Panc1 (cell line): ENCODE results near the gene CDK5RAP2. TPM values are rescaled to one million over a fixed set of nuclear protein-coding genes. Genes with fewer than 3 reads are reported as not detected.

ENCODE experiments used
- ATAC-seq: fragments of 200-7000 bp; cut with Tn5 transposase; 2 replicates; pipeline ENCODE4 v1.9.1; 2020; ENCODE audit warnings: mild to moderate bottlenecking, moderate library complexity
- BruUV-seq: library from RNA; stranded (reverse); fragments of 400-500 nt; replicated peaks from 2 replicates; lab custom pipeline; 2021; lab: Mats Ljungman, UMichigan
- CTCF ChIA-PET: fragments of 300-600 bp; sonication (Branson Sonifier 250); formaldehyde crosslinking; loops from one replicate; lab custom pipeline; 2022; ENCODE audit warnings: antibody characterized with exemption; lab: Charles Lee
- POLR2A ChIA-PET: fragments of 300-600 bp; sonication (Branson Sonifier 250); formaldehyde crosslinking; loops from one replicate; lab custom pipeline; 2022; ENCODE audit warnings: antibody characterized with exemption; lab: Charles Lee
- DNase-seq: peaks from one replicate; pipeline ENCODE4 v3.0.0-alpha.2; 2010; ENCODE audit warnings: low read depth, low spot score
- H3K27ac ChIP-seq: 2 replicates; pipeline ENCODE4 v1.5.1; 2011; ENCODE audit warnings: mild to moderate bottlenecking, low read length, inconsistent platforms
- H3K27me3 ChIP-seq: fragments of 200-500 bp; sonication (Bioruptor generic); 2 replicates; pipeline ENCODE4 v1.6.0; 2014; ENCODE audit warnings: low read length, inconsistent platforms; ENCODE audit not compliant: control insufficient read depth, insufficient read depth
- H3K36me3 ChIP-seq: fragments of 200-500 bp; sonication (Bioruptor generic); 2 replicates; pipeline ENCODE4 v1.5.1; 2014; ENCODE audit warnings: inconsistent platforms, mild to moderate bottlenecking, low read length, moderate library complexity; ENCODE audit not compliant: control insufficient read depth, insufficient read depth
- H3K4me1 ChIP-seq: 2 replicates; pipeline ENCODE4 v1.5.1; 2011; ENCODE audit warnings: inconsistent platforms, mild to moderate bottlenecking, low read length, moderate library complexity; ENCODE audit not compliant: control insufficient read depth, insufficient read depth
- H3K4me3 ChIP-seq, 2 experiments: 2 replicates each; pipeline ENCODE4 v1.5.1; 2011 to 2012; ENCODE audit warnings: low read depth in 2 of 2, low read length in 2 of 2, mild to moderate bottlenecking in 2 of 2, inconsistent platforms in 1 of 2, moderate library complexity in 1 of 2
- H3K9me3 ChIP-seq: fragments of 200-500 bp; sonication (Bioruptor generic); 2 replicates; pipeline ENCODE4 v1.5.1; 2014; ENCODE audit warnings: low read depth, mild to moderate bottlenecking, inconsistent platforms, low read length, moderate library complexity; ENCODE audit not compliant: control insufficient read depth, insufficient read depth
- POLR2AphosphoS5 ChIP-seq: IDR thresholded peaks from 2 replicates; pipeline ENCODE4 v1.6.1; 2012; ENCODE audit warnings: mild to moderate bottlenecking, low read depth, low read length, moderate library complexity
- REST ChIP-seq, 2 experiments: IDR thresholded peaks; 2 replicates each; pipeline ENCODE4 v1.6.1; 2011 to 2012; ENCODE audit warnings: low read depth in 2 of 2, control low read depth in 1 of 2, low read length in 1 of 2, mild to moderate bottlenecking in 1 of 2, moderate library complexity in 1 of 2; ENCODE audit not compliant: insufficient read depth in 1 of 2
- SIN3A ChIP-seq: IDR thresholded peaks from 2 replicates; pipeline ENCODE4 v1.6.1; 2012; ENCODE audit warnings: low read depth, mild to moderate bottlenecking, low read length, moderate library complexity, borderline replicate concordance; ENCODE audit not compliant: insufficient read depth
- TCF7L2 ChIP-seq: IDR thresholded peaks from 2 replicates; pipeline ENCODE4 v1.6.1; 2011; ENCODE audit warnings: mild to moderate bottlenecking, low read depth, low read length, inconsistent platforms
- in situ Hi-C: cut with HindIII; loops from 2 replicates; pipeline ENCODE4 v1.10.0; 2016; ENCODE audit warnings: low sequenced_read_pairs, low pct_unique_long_range_greater_than_20kb
- intact Hi-C: fragments of 100-400 bp; cut with micrococcal nuclease; formaldehyde crosslinking; loops from one replicate; pipeline ENCODE4 v1.10.0; 2022; ENCODE audit not compliant: unreplicated experiment
- total RNA-seq: library from RNA; stranded (reverse); gene quantifications from one replicate; pipeline ENCODE4 v1.2.1, GENCODE V29; 2021; ENCODE audit not compliant: unreplicated experiment
- TF ChIP-seq, protein P1 (sequence below): fragments of 450-650 bp; IDR thresholded peaks from 2 replicates; pipeline ENCODE4 v1.5.1; 2017; ENCODE audit warnings: mild to moderate bottlenecking

Gene CDK5RAP2
- total RNA-seq, 1 experiment from 2014 or later: 47.7 TPM

GRCh38 chr9:120441426-120442307 is 138.3 kb downstream of the CDK5RAP2 start:
- CTCF ChIA-PET: no interaction called here
- no peak for DNase-seq
- intact Hi-C loops: no loop called here
- Histone ChIP-seq H3K9me3 (no peaks in the 10 kb centered on the region), H3K27ac (no peak overlapping the region), H3K4me1 (no peaks in the 10 kb centered on the region), H3K27me3 (no peaks in the 10 kb centered on the region), H3K36me3 (no peaks in the 10 kb centered on the region; the same call in 1 of the 2 replicates), H3K4me3 (no peak overlapping the region)
- TF ChIP-seq, protein P1, sequence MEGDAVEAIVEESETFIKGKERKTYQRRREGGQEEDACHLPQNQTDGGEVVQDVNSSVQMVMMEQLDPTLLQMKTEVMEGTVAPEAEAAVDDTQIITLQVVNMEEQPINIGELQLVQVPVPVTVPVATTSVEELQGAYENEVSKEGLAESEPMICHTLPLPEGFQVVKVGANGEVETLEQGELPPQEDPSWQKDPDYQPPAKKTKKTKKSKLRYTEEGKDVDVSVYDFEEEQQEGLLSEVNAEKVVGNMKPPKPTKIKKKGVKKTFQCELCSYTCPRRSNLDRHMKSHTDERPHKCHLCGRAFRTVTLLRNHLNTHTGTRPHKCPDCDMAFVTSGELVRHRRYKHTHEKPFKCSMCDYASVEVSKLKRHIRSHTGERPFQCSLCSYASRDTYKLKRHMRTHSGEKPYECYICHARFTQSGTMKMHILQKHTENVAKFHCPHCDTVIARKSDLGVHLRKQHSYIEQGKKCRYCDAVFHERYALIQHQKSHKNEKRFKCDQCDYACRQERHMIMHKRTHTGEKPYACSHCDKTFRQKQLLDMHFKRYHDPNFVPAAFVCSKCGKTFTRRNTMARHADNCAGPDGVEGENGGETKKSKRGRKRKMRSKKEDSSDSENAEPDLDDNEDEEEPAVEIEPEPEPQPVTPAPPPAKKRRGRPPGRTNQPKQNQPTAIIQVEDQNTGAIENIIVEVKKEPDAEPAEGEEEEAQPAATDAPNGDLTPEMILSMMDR: no peak
- no peak for TF ChIP-seq POLR2AphosphoS5
- no peak for TF ChIP-seq TCF7L2
- no peak for TF ChIP-seq SIN3A
- no peak for TF ChIP-seq REST (IDR thresholded peaks at IDR 0.05; ENCODE audit: insufficient read depth in 1 of 2, low read depth in 2 of 2, low read length in 1 of 2)
- POLR2A ChIA-PET: no interaction called here
- ATAC-seq: no peak
- in situ Hi-C loops: no loop called here
- BruUV-seq: no TSS peak

- ChIA-PET CTCF (no interaction called here), POLR2A (no interaction called here)
- Histone ChIP-seq H3K27ac (no peak overlapping the region), H3K4me1 (no peaks in the 10 kb centered on the region), H3K9me3 (no peaks in the 10 kb centered on the region), H3K27me3 (no peaks in the 10 kb centered on the region), H3K36me3 (peaks cover 2% of the 10 kb centered on the region; the same call in 1 of the 2 replicates), H3K4me3 (no peak overlapping the region)
- DNase-seq (no peak), ATAC-seq (no peak)
- in situ Hi-C loops: no loop called here
- BruUV-seq: no TSS peak
- intact Hi-C loops: no loop called here
- TF ChIP-seq POLR2AphosphoS5 (no peak), TCF7L2 (no peak), SIN3A (no peak), REST (IDR thresholded peaks at IDR 0.05; ENCODE audit: insufficient read depth in 1 of 2, low read depth in 2 of 2, low read length in 1 of 2) (no peak)
- TF ChIP-seq, protein P1: no peak
These were observed 139.2 kb downstream of the CDK5RAP2 start for GRCh38 chr9:120440791-120441190.
